Measurements from ENCODE around the gene DEGS2.

DEGS2 gene

DNA sequence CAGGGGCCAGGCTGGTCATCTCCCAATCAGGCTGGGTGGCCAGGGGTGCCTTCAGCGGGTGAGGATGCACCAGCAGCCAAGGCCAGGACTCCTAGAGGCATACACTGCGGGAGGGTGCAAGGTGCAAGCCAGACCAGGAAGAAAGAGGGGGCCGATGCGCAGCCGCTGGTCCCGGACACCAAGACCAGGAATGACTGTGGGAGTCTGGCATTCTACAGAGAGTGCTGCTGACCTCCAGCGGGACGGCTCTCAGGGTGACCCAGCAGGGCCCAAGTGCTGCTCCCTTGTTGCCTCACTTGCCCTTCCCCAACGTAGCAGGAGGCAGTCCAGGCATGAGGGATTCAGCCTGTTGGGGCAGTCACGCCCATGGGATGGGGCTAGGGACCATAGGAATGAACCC, 35.8 kb downstream of the DEGS2 start:
- Mint-ChIP-seq H3K4me3 (no peak overlapping the region), H3K36me3 (peaks cover 37 to 63% of the 10 kb centered on the region in 2 donors)
- ATAC-seq (replicated peaks), result no peak

DNA sequence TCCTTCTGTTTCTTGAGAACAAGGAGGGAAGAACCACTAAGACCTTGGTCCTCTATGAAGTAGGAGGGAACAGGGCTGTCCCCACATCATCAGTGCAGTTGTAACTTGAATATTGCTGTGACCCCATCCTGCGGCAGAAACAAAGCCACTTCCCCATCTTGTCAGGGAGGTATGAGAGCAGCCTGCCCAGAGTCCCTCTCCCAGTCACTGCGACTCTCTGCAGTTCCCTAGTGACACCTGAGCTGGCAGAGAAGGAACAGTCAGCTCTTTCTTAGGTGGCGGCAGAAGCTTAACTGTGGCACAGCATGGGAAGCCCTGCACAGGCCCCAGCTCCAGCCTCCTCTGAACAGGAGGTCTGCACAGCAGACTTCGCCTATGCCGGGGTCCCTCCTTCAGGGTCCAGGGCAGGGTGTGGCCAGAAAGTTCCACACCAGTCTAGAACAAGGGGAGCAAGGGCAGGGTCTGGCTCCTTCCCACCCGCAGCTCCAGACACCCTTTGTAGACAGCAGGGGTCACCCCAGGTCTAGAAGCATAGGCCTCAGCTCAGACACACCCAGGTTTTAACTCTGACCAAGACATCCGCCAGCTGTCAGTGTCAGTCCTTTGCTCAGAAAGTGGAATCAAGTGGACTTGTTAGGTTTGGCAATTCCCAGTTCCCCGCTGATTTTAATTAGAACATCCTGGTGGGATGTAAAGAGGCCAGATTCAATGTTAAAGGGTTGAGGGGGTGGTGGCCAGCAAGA, 36.8 kb downstream of the DEGS2 start:
- no peak for DNase-seq
- Mint-ChIP-seq H3K27me3 (no peaks in the 10 kb centered on the region), H3K4me1 (peaks cover 13 to 16% of the 10 kb centered on the region in 2 donors), H3K27ac (no peak overlapping the region), H3K4me3 (no peak overlapping the region), H3K9me3 (no peaks in the 10 kb centered on the region), H3K36me3 (peaks cover 44 to 68% of the 10 kb centered on the region in 2 donors)
- peak in 1 of 2 donors; percentile 22 for ATAC-seq (replicated peaks)

More for the DNA sequence above, 35.8 kb downstream of the DEGS2 start:
- Mint-ChIP-seq H3K27me3 (no peaks in the 10 kb centered on the region), H3K27ac (no peak overlapping the region), H3K9me3 (no peaks in the 10 kb centered on the region), H3K4me1 (peaks cover 3 to 9% of the 10 kb centered on the region in 2 donors)
- no peak for DNase-seq

DNA sequence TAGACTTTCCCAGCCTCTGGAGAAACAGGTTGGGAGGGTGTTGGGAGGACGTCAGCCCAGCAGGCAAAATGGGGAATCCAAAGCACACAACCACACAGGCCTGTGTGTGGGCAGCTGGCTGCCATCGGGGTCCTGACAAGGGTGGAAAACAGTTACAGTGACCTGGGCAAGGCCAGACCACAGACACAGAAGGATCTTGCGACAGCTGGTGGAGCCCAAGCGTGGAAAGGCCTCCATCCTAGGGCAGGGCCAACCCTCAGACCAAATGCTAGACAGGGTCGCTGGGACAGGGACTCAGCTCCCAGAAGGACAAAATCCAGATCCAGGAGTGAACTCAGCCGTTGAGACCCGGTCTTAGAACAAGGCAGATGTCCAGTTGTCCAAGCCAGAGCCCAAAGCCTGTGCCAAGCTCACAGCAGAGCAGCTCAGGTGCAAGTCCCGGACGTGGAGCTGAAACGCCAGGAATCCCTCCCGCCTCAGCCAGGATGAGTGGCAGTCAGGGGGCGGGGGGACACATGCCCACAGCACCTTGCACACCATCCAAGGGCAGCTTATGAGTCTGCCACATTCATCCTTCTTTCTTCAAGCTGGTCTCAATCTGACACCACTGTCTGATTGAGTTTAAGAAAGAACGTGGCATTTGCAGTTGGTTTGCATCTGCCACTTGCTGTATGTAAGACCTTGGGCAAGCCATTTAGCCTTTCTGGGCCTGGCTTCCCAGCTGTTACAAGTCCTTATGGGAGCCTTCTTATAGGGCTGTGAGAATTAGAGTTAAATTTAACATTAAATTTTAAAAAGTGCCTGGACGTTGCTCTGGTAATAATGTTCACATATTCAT, 37.6 kb downstream of the DEGS2 start:
- Mint-ChIP-seq H3K36me3 (peaks cover 43 to 69% of the 10 kb centered on the region in 2 donors), H3K27ac (peak overlapping the region; percentile 67), H3K27me3 (no peaks in the 10 kb centered on the region), H3K9me3 (no peaks in the 10 kb centered on the region), H3K4me3 (no peak overlapping the region), H3K4me1 (peaks cover 20 to 21% of the 10 kb centered on the region in 2 donors)
- ATAC-seq (replicated peaks), result no peak
- DNase-seq, result no peak

DNA sequence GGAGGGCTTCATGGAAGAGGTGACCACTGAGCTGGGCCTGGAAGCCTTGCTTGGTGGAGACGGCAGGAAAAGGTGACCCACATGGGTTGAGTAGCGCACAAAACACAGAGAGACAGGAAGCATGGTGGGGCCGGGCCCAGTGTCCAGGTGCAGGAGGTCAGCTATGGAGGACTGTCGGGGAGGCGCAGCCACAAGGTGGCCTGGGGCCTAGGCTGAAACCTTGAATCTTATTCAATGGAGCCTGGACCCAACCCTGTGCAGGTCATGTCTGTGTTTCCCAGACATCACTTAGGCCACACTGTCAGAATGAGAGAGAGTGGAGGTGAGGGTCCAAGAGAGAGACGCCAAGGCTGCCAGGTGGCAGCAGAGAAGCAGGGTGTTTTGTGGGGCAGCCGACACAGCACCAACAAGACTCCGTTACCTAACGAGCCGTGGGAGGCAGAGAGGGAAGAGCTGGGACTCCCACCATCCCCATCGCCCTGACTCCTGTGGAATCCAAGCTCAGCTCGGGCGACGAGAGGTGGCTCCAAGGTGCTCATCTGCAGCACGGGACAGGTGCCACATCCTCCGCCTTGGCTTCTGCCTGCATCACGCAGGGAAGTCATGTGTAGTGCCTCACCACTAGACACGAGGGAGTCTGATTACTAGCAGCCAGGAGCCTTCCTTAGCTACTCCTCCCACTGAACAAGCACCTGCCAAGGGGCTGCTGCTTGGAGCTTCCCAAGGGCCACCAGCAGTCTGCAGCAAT, 38.7 kb downstream of the DEGS2 start:
- H3K27ac Mint-ChIP-seq, result no peak overlapping the region
- H3K27me3 Mint-ChIP-seq, result no peaks in the 10 kb centered on the region
- H3K4me3 Mint-ChIP-seq, result no peak overlapping the region
- H3K36me3 Mint-ChIP-seq, result peaks cover 45 to 68% of the 10 kb centered on the region in 2 donors
- peaks cover 27 to 31% of the 10 kb centered on the region in 2 donors for H3K4me1 Mint-ChIP-seq
- no peak for ATAC-seq (replicated peaks)
- H3K9me3 Mint-ChIP-seq, result no peaks in the 10 kb centered on the region
- no peak for DNase-seq

DNA sequence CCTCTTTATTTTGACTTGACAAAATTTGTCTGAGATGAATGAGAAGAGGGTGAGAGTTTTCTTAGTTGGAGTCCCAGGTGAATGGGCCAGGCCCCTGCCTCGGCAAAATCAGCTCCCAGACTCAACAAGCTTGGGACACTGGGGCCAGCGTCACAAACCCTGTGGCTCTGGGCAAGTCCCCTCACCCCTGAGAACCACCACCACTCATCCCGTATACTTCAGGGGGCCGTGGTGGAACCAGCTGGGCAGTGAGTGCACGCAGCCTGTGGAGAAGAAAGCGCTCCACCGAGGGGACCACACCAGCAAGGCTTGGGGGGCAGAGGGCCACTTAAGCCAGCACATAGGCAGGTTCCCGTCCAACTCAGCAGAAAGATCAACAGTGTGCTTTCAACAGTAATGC, 40.2 kb downstream of the DEGS2 start:
- Mint-ChIP-seq H3K4me1 (peaks cover 24 to 35% of the 10 kb centered on the region in 2 donors), H3K27ac (peak overlapping the region; percentile 62), H3K27me3 (no peaks in the 10 kb centered on the region), H3K9me3 (no peaks in the 10 kb centered on the region), H3K36me3 (peaks cover 36 to 56% of the 10 kb centered on the region in 2 donors), H3K4me3 (no peak overlapping the region)
- no peak for DNase-seq
- ATAC-seq (replicated peaks), result no peak

DNA sequence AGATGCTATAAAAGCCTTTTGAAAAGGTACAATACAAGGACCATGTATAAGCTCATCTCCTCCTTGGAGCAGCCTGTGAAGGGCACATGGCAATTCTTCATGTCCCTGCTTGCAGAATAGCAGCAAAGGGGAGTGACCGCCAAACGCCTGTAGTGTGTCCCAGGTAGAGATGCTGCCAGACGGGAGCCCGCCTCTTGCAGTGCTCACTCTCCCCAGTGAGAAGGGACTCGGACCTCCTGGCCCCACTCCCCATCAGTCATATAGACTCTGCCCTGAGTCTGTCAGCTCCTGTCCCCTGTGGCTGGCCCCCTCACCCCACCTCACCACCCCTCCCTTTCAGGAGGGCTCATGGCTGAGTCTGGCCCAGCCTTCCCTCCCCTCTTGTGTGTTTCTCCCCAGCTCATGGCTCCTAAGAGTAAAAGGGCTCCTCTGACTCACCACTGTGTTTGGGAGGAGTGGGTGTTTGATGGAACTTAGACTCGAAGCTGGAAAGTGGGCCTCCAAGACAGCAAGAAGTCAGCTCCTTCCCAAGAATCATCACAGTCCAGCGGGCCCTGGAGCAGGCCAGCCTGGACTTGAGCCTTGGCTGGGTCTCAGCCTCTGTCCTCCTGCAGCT, 40.9 kb downstream of the DEGS2 start:
- H3K27ac Mint-ChIP-seq, result peak overlapping the region; percentile 85
- ATAC-seq (replicated peaks) (no peak), DNase-seq (no peak)
- H3K9me3 Mint-ChIP-seq, result no peaks in the 10 kb centered on the region
- H3K4me1 Mint-ChIP-seq, result peaks cover 25 to 38% of the 10 kb centered on the region in 2 donors
- no peak overlapping the region for H3K4me3 Mint-ChIP-seq
- no peaks in the 10 kb centered on the region for H3K27me3 Mint-ChIP-seq
- peaks cover 37 to 54% of the 10 kb centered on the region in 2 donors for H3K36me3 Mint-ChIP-seq

DNA sequence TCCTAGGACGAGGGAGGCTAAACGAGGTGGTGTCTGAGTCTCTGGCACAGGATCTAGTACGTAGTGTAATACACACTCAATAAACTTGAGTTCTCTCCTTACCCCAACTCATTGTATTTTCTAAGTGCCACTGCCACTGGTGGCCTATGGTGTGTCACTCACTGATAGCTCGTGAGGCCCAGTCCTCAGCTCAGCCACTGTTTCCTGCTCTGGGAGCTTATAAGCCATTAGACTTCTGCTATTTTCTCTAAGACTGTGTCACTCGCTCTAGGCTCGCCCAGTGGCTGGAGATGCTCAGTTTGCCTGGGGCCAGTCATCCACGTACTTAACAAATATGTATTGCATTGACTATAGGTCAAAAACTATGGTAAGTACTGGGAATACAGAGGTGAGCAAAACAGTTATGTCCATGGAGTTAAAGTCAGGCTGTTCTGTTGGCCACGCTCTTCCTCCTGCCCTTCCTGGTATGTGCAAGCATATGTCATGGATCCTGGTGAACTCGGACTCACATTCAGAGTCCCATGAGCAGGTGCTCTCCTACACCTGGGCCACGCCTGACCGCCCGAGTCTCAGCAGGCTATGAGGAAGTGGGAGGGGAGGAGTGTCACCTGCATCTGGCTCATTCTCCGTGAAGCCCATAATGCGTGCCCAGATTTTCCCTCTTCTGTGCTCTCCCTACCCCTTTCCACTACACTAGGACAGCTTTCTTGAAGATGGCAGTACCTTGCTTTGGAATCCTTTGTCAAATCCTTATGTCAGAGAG, 41.6 kb downstream of the DEGS2 start:
- peaks cover 41 to 55% of the 10 kb centered on the region in 2 donors for H3K36me3 Mint-ChIP-seq
- H3K4me1 Mint-ChIP-seq, result peaks cover 29 to 45% of the 10 kb centered on the region in 2 donors
- ATAC-seq (replicated peaks), result peak; percentile 73 to 79
- no peak overlapping the region for H3K4me3 Mint-ChIP-seq
- no peaks in the 10 kb centered on the region for H3K27me3 Mint-ChIP-seq
- DNase-seq, result no peak
- H3K27ac Mint-ChIP-seq, result peak overlapping the region; percentile 85
- no peaks in the 10 kb centered on the region for H3K9me3 Mint-ChIP-seq

DNA sequence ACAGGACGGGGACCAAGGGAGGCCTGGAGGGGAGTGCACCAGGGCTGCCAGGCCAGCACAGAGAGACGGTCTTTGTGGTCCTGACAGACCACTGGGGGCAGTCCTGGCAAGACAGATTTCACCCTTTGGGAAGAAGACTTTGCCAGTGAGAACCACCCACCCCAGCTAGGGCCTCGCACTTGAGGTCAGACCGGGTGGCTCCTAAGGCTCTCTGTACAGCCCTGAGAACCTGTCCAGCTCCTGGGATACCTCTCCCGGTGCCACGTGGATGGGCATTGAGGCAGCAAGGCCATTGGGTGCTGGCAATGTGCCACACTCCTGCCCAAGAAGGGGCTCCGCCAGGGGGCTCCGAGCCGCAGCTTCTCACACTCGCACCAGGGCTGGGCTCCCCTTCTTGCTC, 42.4 kb downstream of the DEGS2 start:
- Mint-ChIP-seq H3K27ac (peak overlapping the region; percentile 88), H3K36me3 (peaks cover 48 to 62% of the 10 kb centered on the region in 2 donors), H3K9me3 (no peaks in the 10 kb centered on the region), H3K4me3 (no peak overlapping the region), H3K4me1 (peaks cover 33 to 53% of the 10 kb centered on the region in 2 donors), H3K27me3 (no peaks in the 10 kb centered on the region)
- DNase-seq (no peak), ATAC-seq (replicated peaks) (no peak)

DNA sequence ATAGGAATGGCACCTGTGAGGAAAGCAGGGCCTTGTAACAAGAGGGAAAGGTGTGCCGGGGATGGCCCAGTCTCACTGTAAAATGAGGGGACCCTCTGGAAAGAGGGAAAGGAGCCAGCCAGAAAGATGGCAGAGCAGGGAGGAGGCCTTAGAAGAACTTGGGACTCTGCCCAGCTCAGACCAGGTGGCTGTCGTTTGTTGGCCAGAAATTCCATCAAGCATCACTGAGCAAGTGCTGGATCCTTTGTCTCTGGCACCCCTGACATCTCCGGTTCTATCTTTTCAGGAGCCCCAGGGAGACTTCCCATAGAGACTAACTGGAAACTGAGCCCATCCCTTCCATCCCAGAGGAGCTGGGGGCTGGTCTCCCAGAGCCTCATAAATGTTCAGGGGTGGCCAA, 43.3 kb downstream of the DEGS2 start:
- ATAC-seq (replicated peaks) (no peak), DNase-seq (no peak)
- H3K9me3 Mint-ChIP-seq, result no peaks in the 10 kb centered on the region
- H3K4me1 Mint-ChIP-seq, result peaks cover 33 to 56% of the 10 kb centered on the region in 2 donors
- no peaks in the 10 kb centered on the region for H3K27me3 Mint-ChIP-seq
- H3K27ac Mint-ChIP-seq, result peak overlapping the region; percentile 88
- peaks cover 48 to 59% of the 10 kb centered on the region in 2 donors for H3K36me3 Mint-ChIP-seq
- no peak overlapping the region for H3K4me3 Mint-ChIP-seq

DNA sequence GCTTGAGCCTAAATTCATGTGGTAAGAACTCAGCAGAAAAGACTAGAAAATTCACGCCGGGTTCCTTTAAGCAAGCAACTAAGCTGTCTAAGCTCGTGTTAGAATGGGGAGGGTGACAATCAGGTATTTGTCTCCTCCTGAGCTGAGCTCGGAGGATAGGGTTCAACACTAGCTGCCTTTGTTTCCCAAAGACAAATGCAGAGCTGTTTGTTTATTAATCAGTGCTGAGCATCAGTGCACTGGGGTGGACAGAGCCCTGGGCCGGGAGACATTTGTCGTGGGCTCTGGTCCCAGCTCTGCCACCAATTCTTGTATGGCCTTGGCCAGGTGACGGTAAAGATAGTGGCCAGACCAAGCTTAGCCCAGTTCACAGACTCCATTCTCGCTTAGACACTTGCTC, 43.7 kb downstream of the DEGS2 start:
- Mint-ChIP-seq H3K9me3 (no peaks in the 10 kb centered on the region), H3K36me3 (peaks cover 48 to 59% of the 10 kb centered on the region in 2 donors), H3K27ac (peak overlapping the region; percentile 82), H3K4me1 (peaks cover 33 to 56% of the 10 kb centered on the region in 2 donors), H3K27me3 (no peaks in the 10 kb centered on the region), H3K4me3 (no peak overlapping the region)
- no peak for ATAC-seq (replicated peaks)
- no peak for DNase-seq

DNA sequence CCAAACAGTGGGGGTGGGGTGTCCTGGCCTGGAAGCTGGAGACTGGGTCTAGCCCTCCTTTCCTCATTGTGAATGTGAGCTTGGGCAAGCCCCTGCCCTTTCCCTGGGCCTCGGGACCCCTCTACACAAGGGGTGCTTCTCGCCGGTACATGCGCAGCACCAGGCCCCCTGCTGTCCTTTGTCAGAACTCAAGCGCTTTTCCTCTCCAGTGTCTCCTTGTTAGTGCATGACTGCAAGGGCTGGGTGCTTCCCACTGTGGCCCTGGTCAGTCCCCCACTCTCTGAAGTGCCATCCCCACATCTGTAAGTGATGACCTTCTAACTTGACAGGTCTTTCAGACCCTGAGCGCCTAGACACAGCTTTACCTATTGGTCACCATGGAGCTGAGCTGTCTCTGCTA, 44.2 kb downstream of the DEGS2 start:
- peaks cover 46 to 57% of the 10 kb centered on the region in 2 donors for H3K36me3 Mint-ChIP-seq
- H3K27me3 Mint-ChIP-seq, result no peaks in the 10 kb centered on the region
- H3K4me3 Mint-ChIP-seq, result no peak overlapping the region
- DNase-seq (no peak), ATAC-seq (replicated peaks) (no peak)
- peak overlapping the region; percentile 82 for H3K27ac Mint-ChIP-seq
- H3K9me3 Mint-ChIP-seq, result no peaks in the 10 kb centered on the region
- peaks cover 32 to 56% of the 10 kb centered on the region in 2 donors for H3K4me1 Mint-ChIP-seq

DNA sequence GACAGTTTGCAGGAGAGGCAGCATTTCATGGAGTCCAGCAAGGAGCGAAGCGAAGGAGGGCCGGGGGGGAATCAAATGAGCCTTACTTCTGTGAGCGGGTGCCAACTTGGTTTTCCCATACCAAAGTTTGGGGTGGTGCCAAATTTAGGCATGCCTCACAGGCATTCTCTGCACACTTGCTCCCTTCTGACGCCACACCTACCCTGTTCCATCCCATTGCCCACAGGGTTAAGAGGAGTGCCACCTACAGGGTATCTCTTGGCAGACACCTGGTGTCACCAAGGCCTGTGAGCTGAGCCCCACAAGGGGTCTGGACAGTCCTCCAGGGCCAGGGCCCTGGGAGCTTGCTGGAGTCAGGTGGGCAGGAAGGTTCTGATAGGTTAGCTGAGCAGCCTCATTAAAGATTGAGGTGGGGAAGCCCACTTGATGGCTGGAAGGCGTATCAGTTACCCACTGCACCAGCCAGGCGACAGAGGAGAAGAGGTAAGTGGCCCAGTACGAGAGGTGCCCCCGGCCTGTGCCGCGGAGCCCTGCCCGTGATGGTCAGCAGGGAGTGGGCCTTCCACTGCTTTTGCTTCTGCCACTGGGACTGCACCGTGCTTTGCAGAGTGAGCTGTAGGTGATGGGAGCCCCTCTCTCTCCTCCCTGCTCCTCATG, 45.2 kb downstream of the DEGS2 start:
- Mint-ChIP-seq H3K9me3 (no peaks in the 10 kb centered on the region), H3K27ac (peak overlapping the region; percentile 75), H3K4me1 (peaks cover 34 to 59% of the 10 kb centered on the region in 2 donors), H3K27me3 (no peaks in the 10 kb centered on the region), H3K36me3 (peaks cover 48 to 56% of the 10 kb centered on the region in 2 donors), H3K4me3 (no peak overlapping the region)
- ATAC-seq (replicated peaks), result no peak
- no peak for DNase-seq

Measured in stimulated activated naive B cell treated with anti-CD40 and anti-IgM and Interleukin-4, amounts not matched to agents 10 μg/mL and 1 μg/mL and 100 μg/mL, for 72 hours (primary cell).